BLaER1 (cell line): Measurements from ENCODE around the gene BTBD3.

Experiments used
- H3K27ac ChIP-seq: shearing (Covaris generic); formaldehyde crosslinking; 2 replicates; pipeline ENCODE4 v1.8.1; 2022
- H3K27me3 ChIP-seq: shearing (Covaris generic); formaldehyde crosslinking; 2 replicates; pipeline ENCODE4 v1.8.1; 2022
- H3K36me3 ChIP-seq: shearing (Covaris generic); formaldehyde crosslinking; 2 replicates; pipeline ENCODE4 v1.8.1; 2022
- H3K4me1 ChIP-seq: shearing (Covaris generic); formaldehyde crosslinking; 2 replicates; pipeline ENCODE4 v1.8.1; 2022
- H3K4me2 ChIP-seq: shearing (Covaris generic); formaldehyde crosslinking; 2 replicates; pipeline ENCODE4 v1.8.1; 2022
- H3K4me3 ChIP-seq: shearing (Covaris generic); formaldehyde crosslinking; 2 replicates; pipeline ENCODE4 v1.8.1; 2022
- H3K9ac ChIP-seq: shearing (Covaris generic); formaldehyde crosslinking; 2 replicates; pipeline ENCODE4 v1.8.1; 2022
- H3K9me3 ChIP-seq: shearing (Covaris generic); formaldehyde crosslinking; 2 replicates; pipeline ENCODE4 v1.8.1; 2022
- H4K20me1 ChIP-seq: shearing (Covaris generic); formaldehyde crosslinking; 2 replicates; pipeline ENCODE4 v1.8.1; 2022
- Cebpa-rat ChIP-seq: shearing (Covaris generic); IDR thresholded peaks from 2 replicates; pipeline ENCODE4 v1.8.1; 2022

Gene BTBD3

DNA sequence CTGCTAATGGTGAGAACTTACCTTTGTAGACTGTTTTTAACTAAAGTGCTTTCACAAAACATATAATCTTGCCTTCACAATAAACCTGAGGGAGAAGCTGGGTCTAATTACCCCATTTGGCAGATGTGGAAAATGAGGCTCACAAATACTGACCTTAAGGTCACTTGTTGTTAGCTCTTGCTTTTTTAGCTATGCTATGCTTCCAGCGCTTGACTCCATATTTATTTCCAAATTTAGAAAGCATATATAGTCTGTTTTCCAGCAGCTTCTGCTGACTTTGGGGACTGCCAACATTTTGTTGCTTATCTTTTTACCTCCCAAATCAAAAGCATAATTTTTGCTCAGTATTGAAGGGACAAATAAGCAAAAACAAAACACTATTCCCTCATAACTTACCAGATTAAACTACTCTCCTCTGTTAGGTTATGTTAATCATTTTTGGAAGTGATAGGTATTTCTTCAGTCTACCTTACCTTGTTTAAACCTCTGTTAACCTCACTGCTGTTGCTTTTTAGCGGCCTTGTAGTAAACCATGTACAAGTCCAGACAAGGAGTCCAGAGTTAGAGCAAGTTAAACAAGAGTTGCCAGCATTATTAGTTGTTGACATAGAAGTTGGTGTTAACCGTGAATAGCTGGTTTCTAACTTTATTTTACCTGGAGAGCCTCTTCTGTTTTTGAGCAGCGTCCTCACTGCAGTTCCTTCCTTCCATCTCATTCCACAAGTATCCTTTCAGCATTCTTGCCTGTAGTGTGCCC is 4.9 kb upstream of the BTBD3 start:
- peaks cover 7% of the 10 kb centered on the region for H3K4me1 ChIP-seq
- no peaks in the 10 kb centered on the region for H3K27me3 ChIP-seq
- H3K36me3 ChIP-seq, result no peaks in the 10 kb centered on the region
- no peak overlapping the region for H3K4me2 ChIP-seq
- H3K9me3 ChIP-seq, result no peaks in the 10 kb centered on the region
- H3K4me3 ChIP-seq, result no peak overlapping the region
- TF ChIP-seq Cebpa-rat, result no peak
- no peak overlapping the region for H3K9ac ChIP-seq
- H4K20me1 ChIP-seq, result peaks cover 61% of the 10 kb centered on the region
- no peak overlapping the region for H3K27ac ChIP-seq

DNA sequence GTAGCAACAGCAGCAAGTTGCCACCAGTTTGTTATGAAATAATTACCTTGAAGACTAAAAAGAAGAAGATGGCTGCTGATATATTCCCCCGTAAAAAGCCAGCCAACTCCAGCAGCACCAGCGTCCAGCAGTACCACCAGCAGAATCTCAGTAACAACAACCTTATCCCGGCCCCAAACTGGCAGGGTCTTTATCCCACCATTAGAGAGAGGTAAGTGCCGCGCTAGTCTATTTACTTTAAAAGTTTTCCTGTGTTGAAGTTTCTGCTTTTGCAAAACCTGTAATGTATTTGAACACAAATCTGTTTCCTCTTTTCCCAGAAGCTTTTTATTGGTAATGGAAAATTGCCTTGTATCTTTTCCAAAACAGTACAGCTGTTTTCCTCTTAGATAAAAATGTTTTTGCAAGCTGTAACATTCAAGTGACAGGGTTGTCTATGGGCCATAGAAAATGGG is 725 bp downstream of the BTBD3 start:
- peaks cover 41% of the 10 kb centered on the region for H4K20me1 ChIP-seq
- TF ChIP-seq Cebpa-rat, result no peak
- H3K4me3 ChIP-seq, result 0 out of 2 replicates have a peak overlapping the region, but pooled peaks have one; percentile 19
- H3K4me1 ChIP-seq, result peaks cover 31% of the 10 kb centered on the region
- peak overlapping the region; percentile 1; the same call in 1 of the 2 replicates for H3K9ac ChIP-seq
- H3K4me2 ChIP-seq, result peak overlapping the region; percentile 62
- H3K36me3 ChIP-seq, result peaks cover 22% of the 10 kb centered on the region
- H3K27ac ChIP-seq, result peak overlapping the region; percentile 14; the same call in 1 of the 2 replicates
- no peaks in the 10 kb centered on the region for H3K27me3 ChIP-seq
- no peaks in the 10 kb centered on the region for H3K9me3 ChIP-seq

DNA sequence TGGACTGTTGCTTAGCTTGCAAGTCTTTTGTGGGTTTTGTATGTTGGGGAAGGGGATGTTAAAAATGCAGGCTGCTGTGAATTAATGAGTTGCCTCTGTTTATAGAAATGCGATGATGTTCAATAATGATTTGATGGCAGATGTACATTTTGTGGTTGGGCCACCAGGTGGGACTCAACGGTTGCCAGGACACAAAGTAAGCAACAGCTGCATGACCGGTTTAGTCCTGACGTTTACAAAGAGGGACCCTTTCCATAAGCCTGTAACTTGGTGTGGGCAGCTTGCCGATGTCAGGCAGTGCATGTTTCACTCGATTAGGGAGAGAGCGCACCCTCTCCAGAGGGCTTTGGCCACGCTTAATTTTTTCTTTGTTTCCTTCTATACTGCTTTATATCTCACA is 1.3 kb downstream of the BTBD3 start:
- peaks cover 36% of the 10 kb centered on the region for H3K4me1 ChIP-seq
- no peak overlapping the region for H3K27ac ChIP-seq
- H3K9ac ChIP-seq, result peak overlapping the region; percentile 1; the same call in 1 of the 2 replicates
- peaks cover 36% of the 10 kb centered on the region; the same call in 1 of the 2 replicates for H4K20me1 ChIP-seq
- H3K36me3 ChIP-seq, result peaks cover 27% of the 10 kb centered on the region
- no peak for TF ChIP-seq Cebpa-rat
- H3K4me2 ChIP-seq, result peak overlapping the region; percentile 62
- H3K4me3 ChIP-seq, result peak overlapping the region; percentile 19
- no peaks in the 10 kb centered on the region for H3K9me3 ChIP-seq
- H3K27me3 ChIP-seq, result no peaks in the 10 kb centered on the region

DNA sequence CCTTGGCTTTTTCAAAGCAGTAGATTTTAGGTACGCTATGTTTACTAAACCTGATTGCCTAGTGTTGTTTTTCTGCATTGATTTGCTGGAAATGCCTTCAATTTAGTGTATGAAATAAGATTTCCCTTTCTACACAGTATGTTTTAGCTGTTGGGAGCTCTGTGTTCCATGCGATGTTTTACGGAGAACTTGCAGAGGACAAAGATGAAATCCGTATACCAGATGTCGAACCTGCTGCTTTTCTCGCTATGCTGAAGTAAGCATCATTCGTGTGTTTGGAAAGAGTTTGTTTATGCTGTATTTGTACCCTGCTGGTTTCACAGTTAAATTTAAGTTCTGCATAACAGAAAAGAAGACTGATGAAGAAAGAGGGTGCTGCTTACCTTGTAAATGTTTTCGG is 1.9 kb downstream of the BTBD3 start:
- peaks cover 36% of the 10 kb centered on the region for H3K4me1 ChIP-seq
- H3K36me3 ChIP-seq, result peaks cover 27% of the 10 kb centered on the region
- no peak overlapping the region for H3K4me3 ChIP-seq
- no peak for TF ChIP-seq Cebpa-rat
- no peaks in the 10 kb centered on the region for H3K9me3 ChIP-seq
- H4K20me1 ChIP-seq, result peaks cover 33% of the 10 kb centered on the region; the same call in 1 of the 2 replicates
- H3K27me3 ChIP-seq, result no peaks in the 10 kb centered on the region
- H3K4me2 ChIP-seq, result peak overlapping the region; percentile 62
- no peak overlapping the region for H3K9ac ChIP-seq
- H3K27ac ChIP-seq, result no peak overlapping the region

DNA sequence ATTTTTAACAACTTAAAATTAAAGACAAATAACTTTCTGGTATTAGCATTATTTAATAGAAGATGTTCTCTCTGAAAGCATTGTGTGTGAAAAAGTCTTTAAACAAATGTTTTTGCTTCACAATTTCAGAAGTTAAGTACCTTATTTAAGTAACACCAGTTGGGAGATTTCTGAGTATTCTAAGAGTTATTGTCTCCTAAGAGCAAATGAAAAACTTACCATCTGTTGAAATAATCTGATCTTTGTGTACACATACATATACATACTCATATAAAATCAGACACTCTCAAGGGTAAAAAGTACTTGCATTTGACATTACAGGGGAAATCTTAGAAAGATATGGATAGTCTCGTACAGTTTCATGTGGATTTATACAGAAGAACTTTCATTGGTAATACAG is 2.4 kb downstream of the BTBD3 start:
- H3K27ac ChIP-seq, result no peak overlapping the region
- peaks cover 36% of the 10 kb centered on the region for H3K4me1 ChIP-seq
- no peak for TF ChIP-seq Cebpa-rat
- no peaks in the 10 kb centered on the region for H3K9me3 ChIP-seq
- H4K20me1 ChIP-seq, result peaks cover 28% of the 10 kb centered on the region; the same call in 1 of the 2 replicates
- no peaks in the 10 kb centered on the region for H3K27me3 ChIP-seq
- no peak overlapping the region for H3K4me3 ChIP-seq
- no peak overlapping the region for H3K9ac ChIP-seq
- peaks cover 32% of the 10 kb centered on the region for H3K36me3 ChIP-seq
- H3K4me2 ChIP-seq, result no peak overlapping the region

GRCh38 chr20:11921321-11921720 is 3.6 kb downstream of the BTBD3 start:
- Histone ChIP-seq H3K4me3 (no peak overlapping the region), H3K27me3 (no peaks in the 10 kb centered on the region), H3K9ac (no peak overlapping the region), H3K4me1 (peaks cover 36% of the 10 kb centered on the region), H3K9me3 (no peaks in the 10 kb centered on the region), H3K36me3 (peaks cover 39% of the 10 kb centered on the region), H3K4me2 (no peak overlapping the region), H3K27ac (no peak overlapping the region), H4K20me1 (peaks cover 24% of the 10 kb centered on the region; the same call in 1 of the 2 replicates)
- no peak for TF ChIP-seq Cebpa-rat

- no peak overlapping the region for H3K27ac ChIP-seq
- peaks cover 50% of the 10 kb centered on the region for H3K36me3 ChIP-seq
- peaks cover 19% of the 10 kb centered on the region; the same call in 1 of the 2 replicates for H4K20me1 ChIP-seq
Measured at GRCh38 chr20:11922561-11922960, 4.9 kb downstream of the BTBD3 start.

GRCh38 chr20:11924923-11925322 is 7.2 kb downstream of the BTBD3 start:
- no peaks in the 10 kb centered on the region for H4K20me1 ChIP-seq
- H3K9ac ChIP-seq, result no peak overlapping the region
- H3K27ac ChIP-seq, result no peak overlapping the region
- H3K36me3 ChIP-seq, result peaks cover 56% of the 10 kb centered on the region
- no peak overlapping the region for H3K4me3 ChIP-seq
- no peak overlapping the region for H3K4me2 ChIP-seq
- TF ChIP-seq Cebpa-rat, result no peak
- H3K27me3 ChIP-seq, result no peaks in the 10 kb centered on the region
- no peaks in the 10 kb centered on the region for H3K9me3 ChIP-seq
- peaks cover 9% of the 10 kb centered on the region; the same call in 1 of the 2 replicates for H3K4me1 ChIP-seq

More at GRCh38 chr20:11922561-11922960, 4.9 kb downstream of the BTBD3 start:
- no peaks in the 10 kb centered on the region for H3K27me3 ChIP-seq
- no peak overlapping the region for H3K4me3 ChIP-seq
- no peaks in the 10 kb centered on the region for H3K9me3 ChIP-seq
- H3K4me1 ChIP-seq, result peaks cover 32% of the 10 kb centered on the region
- H3K4me2 ChIP-seq, result no peak overlapping the region
- TF ChIP-seq Cebpa-rat, result no peak
- H3K9ac ChIP-seq, result no peak overlapping the region

- Histone ChIP-seq H3K27ac (no peak overlapping the region), H4K20me1 (no peaks in the 10 kb centered on the region), H3K9me3 (no peaks in the 10 kb centered on the region), H3K9ac (no peak overlapping the region), H3K27me3 (no peaks in the 10 kb centered on the region), H3K4me1 (peaks cover 9% of the 10 kb centered on the region; the same call in 1 of the 2 replicates), H3K36me3 (peaks cover 52% of the 10 kb centered on the region), H3K4me2 (no peak overlapping the region), H3K4me3 (no peak overlapping the region)
- no peak for TF ChIP-seq Cebpa-rat
Measured at GRCh38 chr20:11926292-11926998, 8.8 kb downstream of the BTBD3 start.

- Histone ChIP-seq H3K36me3 (peaks cover 29% of the 10 kb centered on the region), H3K4me3 (no peak overlapping the region), H4K20me1 (no peaks in the 10 kb centered on the region), H3K4me1 (peaks cover 14% of the 10 kb centered on the region; the same call in 1 of the 2 replicates), H3K27ac (no peak overlapping the region), H3K4me2 (no peak overlapping the region), H3K27me3 (no peaks in the 10 kb centered on the region), H3K9me3 (no peaks in the 10 kb centered on the region), H3K9ac (no peak overlapping the region)
- TF ChIP-seq Cebpa-rat, result no peak
Measured at GRCh38 chr20:11929947-11930346, 12.3 kb downstream of the BTBD3 start.
